HepG2 (cell line): Measurements from ENCODE around the gene KIRREL2. TPM values are rescaled to one million over a fixed set of nuclear protein-coding genes. Genes with fewer than 3 reads are reported as not detected.

Experiments used
- ETV5 ChIP-seq: IDR thresholded peaks from 2 replicates; pipeline ENCODE4 v1.6.1; 2018; ENCODE audit warnings: missing biosample characterization, missing genetic modification reagents, inconsistent platforms, borderline replicate concordance
- KLF16 ChIP-seq, 2 experiments: sonication (generic) in 1 of 2; formaldehyde crosslinking in 1 of 2; IDR thresholded peaks; 2 replicates each; pipeline versions ENCODE4 v1.6.1 to v1.8.0; 2016 to 2023; ENCODE audit warnings: missing genetic modification reagents in 2 of 2, missing compliant biosample characterization in 1 of 2
- polyA plus RNA-seq, 8 experiments: library from polyadenylated mRNA; depleted of rRNA in 3 of 8; stranded (reverse) in 7 of 8; unstranded in 1 of 8; fragments of >200 nt; fragmentation: Illumina TruSeq in 4 of 8; extraction: Trizol in 4 of 8; gene quantifications; 2 replicates each; pipeline versions ENCODE4 v1.2.1 to v1.2.3, GENCODE V29; 2011 to 2016; ENCODE audit warnings: low read depth in 4 of 8, missing spikeins in 1 of 8, mixed read lengths in 1 of 8; ENCODE audit not compliant: insufficient read depth in 1 of 8
- total RNA-seq, 5 experiments: library from RNA; depleted of rRNA; stranded (reverse); fragments of >200 nt; fragmentation: Illumina TruSeq; extraction: Trizol; gene quantifications; 2 replicates each; pipeline ENCODE4 v1.2.3, GENCODE V29; 2016; ENCODE audit warnings: low read depth in 1 of 5
- TF ChIP-seq, protein P1 (sequence below): sonication (generic); formaldehyde crosslinking; IDR thresholded peaks from 2 replicates; pipeline ENCODE4 v1.5.1; 2020; ENCODE audit warnings: mild to moderate bottlenecking, missing genetic modification reagents, borderline replicate concordance
- TF ChIP-seq, protein P2 (sequence below): sonication (generic); formaldehyde crosslinking; IDR thresholded peaks from 2 replicates; pipeline ENCODE4; 2020; ENCODE audit warnings: missing genetic modification reagents, mild to moderate bottlenecking, borderline replicate concordance
- TF ChIP-seq, protein P3 (sequence below): sonication (generic); formaldehyde crosslinking; IDR thresholded peaks from one replicate; pipeline ENCODE4 v1.5.1; 2020; ENCODE audit warnings: mild to moderate bottlenecking, missing genetic modification reagents; ENCODE audit errors: not compliant biosample characterization
- TF ChIP-seq, protein P4 (sequence below): sonication (generic); formaldehyde crosslinking; IDR thresholded peaks from 2 replicates; pipeline ENCODE4 v1.5.0; 2020; ENCODE audit warnings: missing genetic modification reagents

KIRREL2 gene
- total and polyA plus RNA-seq, 2 of the 13 experiments (the other 11 are each of a cell fraction or from before 2014, with no cell fraction given) = 0.18 to 2.4 TPM

DNA sequence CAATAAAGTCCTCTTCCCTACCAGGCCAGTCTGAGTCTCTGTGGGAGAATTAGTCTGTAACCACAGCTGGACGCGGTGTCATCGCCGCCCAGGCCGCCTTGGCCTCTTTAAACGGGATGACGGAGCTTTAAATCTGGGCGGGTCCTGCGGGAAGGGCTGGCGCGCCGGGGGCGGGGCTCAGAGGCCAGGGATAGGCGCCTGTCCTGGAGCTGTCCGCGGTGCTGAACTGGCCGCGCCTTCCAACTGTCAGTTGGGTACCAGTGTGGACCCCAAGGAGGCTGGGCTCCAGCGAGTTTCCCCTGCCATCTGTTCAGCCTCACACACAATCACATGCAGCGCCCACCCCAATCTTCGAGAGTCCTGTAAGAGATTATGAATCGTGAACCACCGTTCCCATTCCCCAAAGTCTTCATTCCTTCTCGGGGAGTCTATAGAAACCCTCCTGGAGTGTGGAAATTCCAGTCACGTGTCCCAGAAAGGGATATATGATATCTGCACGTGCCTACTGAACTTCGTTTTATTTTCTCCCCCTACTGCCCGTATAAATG, 23.1 kb downstream of the KIRREL2 start (continued):
- TF ChIP-seq, protein P1, sequence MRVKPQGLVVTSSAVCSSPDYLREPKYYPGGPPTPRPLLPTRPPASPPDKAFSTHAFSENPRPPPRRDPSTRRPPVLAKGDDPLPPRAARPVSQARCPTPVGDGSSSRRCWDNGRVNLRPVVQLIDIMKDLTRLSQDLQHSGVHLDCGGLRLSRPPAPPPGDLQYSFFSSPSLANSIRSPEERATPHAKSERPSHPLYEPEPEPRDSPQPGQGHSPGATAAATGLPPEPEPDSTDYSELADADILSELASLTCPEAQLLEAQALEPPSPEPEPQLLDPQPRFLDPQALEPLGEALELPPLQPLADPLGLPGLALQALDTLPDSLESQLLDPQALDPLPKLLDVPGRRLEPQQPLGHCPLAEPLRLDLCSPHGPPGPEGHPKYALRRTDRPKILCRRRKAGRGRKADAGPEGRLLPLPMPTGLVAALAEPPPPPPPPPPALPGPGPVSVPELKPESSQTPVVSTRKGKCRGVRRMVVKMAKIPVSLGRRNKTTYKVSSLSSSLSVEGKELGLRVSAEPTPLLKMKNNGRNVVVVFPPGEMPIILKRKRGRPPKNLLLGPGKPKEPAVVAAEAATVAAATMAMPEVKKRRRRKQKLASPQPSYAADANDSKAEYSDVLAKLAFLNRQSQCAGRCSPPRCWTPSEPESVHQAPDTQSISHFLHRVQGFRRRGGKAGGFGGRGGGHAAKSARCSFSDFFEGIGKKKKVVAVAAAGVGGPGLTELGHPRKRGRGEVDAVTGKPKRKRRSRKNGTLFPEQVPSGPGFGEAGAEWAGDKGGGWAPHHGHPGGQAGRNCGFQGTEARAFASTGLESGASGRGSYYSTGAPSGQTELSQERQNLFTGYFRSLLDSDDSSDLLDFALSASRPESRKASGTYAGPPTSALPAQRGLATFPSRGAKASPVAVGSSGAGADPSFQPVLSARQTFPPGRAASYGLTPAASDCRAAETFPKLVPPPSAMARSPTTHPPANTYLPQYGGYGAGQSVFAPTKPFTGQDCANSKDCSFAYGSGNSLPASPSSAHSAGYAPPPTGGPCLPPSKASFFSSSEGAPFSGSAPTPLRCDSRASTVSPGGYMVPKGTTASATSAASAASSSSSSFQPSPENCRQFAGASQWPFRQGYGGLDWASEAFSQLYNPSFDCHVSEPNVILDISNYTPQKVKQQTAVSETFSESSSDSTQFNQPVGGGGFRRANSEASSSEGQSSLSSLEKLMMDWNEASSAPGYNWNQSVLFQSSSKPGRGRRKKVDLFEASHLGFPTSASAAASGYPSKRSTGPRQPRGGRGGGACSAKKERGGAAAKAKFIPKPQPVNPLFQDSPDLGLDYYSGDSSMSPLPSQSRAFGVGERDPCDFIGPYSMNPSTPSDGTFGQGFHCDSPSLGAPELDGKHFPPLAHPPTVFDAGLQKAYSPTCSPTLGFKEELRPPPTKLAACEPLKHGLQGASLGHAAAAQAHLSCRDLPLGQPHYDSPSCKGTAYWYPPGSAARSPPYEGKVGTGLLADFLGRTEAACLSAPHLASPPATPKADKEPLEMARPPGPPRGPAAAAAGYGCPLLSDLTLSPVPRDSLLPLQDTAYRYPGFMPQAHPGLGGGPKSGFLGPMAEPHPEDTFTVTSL (CRISPR knock-in tag) = peak; percentile 49; the same call in 1 of the 2 replicates
- TF ChIP-seq, protein P2, sequence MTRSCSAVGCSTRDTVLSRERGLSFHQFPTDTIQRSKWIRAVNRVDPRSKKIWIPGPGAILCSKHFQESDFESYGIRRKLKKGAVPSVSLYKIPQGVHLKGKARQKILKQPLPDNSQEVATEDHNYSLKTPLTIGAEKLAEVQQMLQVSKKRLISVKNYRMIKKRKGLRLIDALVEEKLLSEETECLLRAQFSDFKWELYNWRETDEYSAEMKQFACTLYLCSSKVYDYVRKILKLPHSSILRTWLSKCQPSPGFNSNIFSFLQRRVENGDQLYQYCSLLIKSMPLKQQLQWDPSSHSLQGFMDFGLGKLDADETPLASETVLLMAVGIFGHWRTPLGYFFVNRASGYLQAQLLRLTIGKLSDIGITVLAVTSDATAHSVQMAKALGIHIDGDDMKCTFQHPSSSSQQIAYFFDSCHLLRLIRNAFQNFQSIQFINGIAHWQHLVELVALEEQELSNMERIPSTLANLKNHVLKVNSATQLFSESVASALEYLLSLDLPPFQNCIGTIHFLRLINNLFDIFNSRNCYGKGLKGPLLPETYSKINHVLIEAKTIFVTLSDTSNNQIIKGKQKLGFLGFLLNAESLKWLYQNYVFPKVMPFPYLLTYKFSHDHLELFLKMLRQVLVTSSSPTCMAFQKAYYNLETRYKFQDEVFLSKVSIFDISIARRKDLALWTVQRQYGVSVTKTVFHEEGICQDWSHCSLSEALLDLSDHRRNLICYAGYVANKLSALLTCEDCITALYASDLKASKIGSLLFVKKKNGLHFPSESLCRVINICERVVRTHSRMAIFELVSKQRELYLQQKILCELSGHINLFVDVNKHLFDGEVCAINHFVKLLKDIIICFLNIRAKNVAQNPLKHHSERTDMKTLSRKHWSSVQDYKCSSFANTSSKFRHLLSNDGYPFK (CRISPR knock-in tag) = peak; percentile 73; the same call in 1 of the 2 replicates
- TF ChIP-seq ETV5 (CRISPR knock-in tag) (peak; percentile 54), KLF16 (CRISPR knock-in tag; IDR thresholded peaks at IDR 0.05) (peak in 1 of 2 experiments; percentile 99; a peak in 2 of 4 replicates)
- TF ChIP-seq, protein P3, sequence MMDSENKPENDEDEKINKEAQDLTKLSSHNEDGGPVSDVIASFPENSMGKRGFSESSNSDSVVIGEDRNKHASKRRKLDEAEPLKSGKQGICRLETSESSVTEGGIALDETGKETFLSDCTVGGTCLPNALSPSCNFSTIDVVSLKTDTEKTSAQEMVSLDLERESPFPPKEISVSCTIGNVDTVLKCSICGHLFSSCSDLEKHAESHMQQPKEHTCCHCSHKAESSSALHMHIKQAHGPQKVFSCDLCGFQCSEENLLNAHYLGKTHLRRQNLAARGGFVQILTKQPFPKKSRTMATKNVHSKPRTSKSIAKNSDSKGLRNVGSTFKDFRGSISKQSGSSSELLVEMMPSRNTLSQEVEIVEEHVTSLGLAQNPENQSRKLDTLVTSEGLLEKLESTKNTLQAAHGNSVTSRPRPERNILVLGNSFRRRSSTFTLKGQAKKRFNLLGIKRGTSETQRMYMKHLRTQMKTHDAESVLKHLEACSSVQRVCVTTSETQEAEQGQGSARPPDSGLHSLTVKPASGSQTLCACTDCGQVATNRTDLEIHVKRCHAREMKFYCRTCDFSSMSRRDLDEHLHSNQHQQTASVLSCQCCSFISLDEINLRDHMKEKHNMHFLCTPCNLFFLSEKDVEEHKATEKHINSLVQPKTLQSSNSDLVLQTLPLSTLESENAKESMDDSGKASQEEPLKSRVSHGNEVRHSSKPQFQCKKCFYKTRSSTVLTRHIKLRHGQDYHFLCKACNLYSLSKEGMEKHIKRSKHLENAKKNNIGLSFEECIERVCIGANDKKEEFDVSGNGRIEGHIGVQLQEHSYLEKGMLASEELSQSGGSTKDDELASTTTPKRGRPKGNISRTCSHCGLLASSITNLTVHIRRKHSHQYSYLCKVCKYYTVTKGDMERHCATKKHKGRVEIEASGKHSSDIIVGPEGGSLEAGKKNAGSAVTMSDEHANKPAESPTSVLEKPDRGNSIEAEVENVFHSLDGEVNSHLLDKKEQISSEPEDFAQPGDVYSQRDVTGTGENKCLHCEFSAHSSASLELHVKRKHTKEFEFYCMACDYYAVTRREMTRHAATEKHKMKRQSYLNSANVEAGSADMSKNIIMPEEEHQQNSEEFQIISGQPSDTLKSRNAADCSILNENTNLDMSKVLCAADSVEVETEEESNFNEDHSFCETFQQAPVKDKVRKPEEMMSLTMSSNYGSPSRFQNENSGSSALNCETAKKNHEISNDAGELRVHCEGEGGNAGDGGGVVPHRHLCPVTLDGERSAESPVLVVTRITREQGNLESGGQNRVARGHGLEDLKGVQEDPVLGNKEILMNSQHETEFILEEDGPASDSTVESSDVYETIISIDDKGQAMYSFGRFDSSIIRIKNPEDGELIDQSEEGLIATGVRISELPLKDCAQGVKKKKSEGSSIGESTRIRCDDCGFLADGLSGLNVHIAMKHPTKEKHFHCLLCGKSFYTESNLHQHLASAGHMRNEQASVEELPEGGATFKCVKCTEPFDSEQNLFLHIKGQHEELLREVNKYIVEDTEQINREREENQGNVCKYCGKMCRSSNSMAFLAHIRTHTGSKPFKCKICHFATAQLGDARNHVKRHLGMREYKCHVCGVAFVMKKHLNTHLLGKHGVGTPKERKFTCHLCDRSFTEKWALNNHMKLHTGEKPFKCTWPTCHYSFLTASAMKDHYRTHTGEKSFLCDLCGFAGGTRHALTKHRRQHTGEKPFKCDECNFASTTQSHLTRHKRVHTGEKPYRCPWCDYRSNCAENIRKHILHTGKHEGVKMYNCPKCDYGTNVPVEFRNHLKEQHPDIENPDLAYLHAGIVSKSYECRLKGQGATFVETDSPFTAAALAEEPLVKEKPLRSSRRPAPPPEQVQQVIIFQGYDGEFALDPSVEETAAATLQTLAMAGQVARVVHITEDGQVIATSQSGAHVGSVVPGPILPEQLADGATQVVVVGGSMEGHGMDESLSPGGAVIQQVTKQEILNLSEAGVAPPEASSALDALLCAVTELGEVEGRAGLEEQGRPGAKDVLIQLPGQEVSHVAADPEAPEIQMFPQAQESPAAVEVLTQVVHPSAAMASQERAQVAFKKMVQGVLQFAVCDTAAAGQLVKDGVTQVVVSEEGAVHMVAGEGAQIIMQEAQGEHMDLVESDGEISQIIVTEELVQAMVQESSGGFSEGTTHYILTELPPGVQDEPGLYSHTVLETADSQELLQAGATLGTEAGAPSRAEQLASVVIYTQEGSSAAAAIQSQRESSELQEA (CRISPR knock-in tag) = peak; percentile 62
- TF ChIP-seq, protein P4, sequence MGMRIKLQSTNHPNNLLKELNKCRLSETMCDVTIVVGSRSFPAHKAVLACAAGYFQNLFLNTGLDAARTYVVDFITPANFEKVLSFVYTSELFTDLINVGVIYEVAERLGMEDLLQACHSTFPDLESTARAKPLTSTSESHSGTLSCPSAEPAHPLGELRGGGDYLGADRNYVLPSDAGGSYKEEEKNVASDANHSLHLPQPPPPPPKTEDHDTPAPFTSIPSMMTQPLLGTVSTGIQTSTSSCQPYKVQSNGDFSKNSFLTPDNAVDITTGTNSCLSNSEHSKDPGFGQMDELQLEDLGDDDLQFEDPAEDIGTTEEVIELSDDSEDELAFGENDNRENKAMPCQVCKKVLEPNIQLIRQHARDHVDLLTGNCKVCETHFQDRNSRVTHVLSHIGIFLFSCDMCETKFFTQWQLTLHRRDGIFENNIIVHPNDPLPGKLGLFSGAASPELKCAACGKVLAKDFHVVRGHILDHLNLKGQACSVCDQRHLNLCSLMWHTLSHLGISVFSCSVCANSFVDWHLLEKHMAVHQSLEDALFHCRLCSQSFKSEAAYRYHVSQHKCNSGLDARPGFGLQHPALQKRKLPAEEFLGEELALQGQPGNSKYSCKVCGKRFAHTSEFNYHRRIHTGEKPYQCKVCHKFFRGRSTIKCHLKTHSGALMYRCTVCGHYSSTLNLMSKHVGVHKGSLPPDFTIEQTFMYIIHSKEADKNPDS = no peak
